ENCODE data around the gene DNAJB2.
A peak's percentile ranks its signal among the peaks of the same experiment; 100 is the strongest.
"Not testable (repeated sequence)": the region's sequence is repeated elsewhere in the genome, so short reads cannot be mapped to it uniquely, and the experiment has no call there.

The DNAJB2 gene

GRCh38 chr2:219258942-219259341 lies 20.2 kb upstream of the DNAJB2 start:
- DNase-seq = not testable (repeated sequence)

- no peak for DNase-seq
Observed at GRCh38 chr2:219261024-219261855, 17.9 kb upstream of the DNAJB2 start.

DNA sequence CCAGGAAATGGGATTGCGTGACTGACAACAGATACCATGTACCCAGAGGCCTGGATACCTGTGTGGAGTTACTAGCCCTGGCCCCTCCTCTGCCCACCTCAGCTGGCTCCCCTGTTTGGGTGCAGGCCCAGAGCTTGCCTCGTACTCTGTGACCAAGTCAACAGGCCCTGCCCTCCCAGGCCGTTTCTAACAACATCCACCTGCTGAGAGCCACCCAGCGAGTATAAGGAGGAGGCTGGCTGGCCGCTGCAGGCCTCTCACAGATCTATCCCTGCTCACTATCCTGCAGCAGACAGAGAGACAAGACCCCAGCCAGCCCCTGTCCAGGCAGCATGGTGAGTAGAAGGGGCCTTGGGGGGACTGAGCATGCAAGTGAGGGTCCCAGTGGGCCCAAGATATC lies 12.9 kb upstream of the DNAJB2 start:
- no peak for DNase-seq

DNA sequence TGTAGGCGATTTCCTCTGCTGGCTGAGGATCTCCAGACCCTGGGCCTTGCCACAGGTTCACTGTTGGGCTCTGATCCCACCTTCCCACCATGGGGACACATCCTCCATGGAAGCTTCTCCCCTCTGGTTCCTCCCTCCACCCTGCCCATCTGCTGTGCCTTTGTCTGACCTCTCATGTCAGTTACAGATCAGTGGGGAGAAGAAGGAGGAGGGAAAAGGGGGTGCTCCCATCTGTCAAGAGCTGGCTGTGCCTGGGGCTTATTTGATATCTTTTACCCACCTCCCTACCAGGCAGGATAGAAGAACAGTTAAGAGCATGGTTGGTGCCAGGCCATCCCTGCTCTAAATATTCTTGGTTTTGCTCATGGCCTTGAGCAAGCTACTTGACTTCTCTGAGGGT lies 12.3 kb upstream of the DNAJB2 start:
- DNase-seq = no peak

- no peak for DNase-seq
Observed at GRCh38 chr2:219268294-219268693, 10.9 kb upstream of the DNAJB2 start.

DNA sequence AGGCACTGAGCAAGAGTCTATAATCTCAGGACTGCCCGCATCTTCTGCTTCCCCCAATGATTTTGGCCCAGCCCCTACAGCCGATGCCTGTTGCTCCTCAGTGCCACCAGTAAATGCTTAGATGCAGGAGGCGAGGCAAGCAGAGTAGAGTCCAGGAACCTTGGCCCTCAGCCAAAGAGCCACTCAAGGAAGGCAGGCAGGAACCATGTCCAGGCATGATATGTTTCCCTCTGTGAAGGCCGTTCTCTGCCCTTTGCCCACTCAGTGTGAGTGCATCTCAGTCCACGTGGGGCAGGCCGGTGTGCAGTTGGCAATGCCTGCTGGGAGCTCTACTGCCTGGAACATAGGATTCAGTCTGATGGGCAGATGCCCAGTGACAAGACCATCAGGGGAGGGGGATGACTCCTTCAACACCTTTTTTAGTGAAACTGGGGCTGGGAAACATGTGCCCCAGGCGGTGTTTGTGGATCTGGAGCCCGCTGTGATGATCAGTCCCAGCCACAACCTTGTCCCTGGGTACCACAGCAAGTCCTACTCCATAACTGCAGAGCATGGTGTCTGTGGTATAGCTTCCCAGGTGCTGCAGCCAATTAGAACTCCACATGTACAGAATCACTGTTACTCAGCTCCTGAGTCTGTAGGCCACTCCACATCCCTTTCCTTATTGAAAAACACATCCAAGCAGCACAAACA lies 9.7 kb upstream of the DNAJB2 start:
- no peak for DNase-seq

GRCh38 chr2:219270055-219270372 lies 9.2 kb upstream of the DNAJB2 start:
- no peak for DNase-seq

- no peak for DNase-seq
Observed at GRCh38 chr2:219271021-219271420, 8.1 kb upstream of the DNAJB2 start.

DNA sequence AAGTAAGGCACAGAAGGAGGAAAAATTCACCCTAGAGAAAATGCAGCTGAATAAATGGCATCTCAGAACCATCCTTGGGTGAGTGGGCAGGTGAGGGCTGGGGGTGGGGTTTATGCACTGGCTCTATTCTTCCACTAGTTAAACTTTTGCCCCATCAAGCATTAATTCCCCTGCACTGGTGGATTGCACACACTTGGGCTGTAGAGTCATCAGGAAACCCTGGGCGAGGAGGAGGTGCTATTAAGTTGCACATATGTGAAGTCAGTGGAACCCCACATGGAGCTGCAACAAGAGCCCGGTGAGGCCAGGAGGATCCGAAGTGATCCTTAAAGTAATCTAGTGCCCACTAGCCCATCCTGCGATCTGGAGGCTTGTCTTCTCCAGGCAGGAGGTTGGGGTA lies 6.8 kb upstream of the DNAJB2 start:
- no peak for DNase-seq

DNA sequence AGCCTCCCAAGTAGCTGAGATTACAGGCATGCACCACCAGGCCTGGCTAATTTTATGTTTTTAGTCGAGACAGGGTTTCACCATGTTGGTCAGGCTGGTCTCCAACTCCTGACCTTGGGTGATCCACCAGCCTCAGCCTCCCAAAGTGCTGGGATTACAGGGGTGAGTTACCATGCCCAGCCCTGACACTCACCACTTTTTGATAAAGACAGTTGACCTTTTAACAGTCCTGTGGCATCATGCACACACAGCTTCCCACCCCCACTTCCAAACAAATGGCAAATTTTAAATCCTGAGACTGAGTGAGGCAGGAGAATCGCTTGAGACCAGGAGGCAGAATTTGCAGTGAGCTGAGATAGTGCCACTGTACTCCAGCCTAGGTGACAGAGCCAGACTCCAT lies 6.2 kb upstream of the DNAJB2 start:
- no peak for DNase-seq

- DNase-seq = no peak
Observed at GRCh38 chr2:219273937-219274336, 5.2 kb upstream of the DNAJB2 start.

DNA sequence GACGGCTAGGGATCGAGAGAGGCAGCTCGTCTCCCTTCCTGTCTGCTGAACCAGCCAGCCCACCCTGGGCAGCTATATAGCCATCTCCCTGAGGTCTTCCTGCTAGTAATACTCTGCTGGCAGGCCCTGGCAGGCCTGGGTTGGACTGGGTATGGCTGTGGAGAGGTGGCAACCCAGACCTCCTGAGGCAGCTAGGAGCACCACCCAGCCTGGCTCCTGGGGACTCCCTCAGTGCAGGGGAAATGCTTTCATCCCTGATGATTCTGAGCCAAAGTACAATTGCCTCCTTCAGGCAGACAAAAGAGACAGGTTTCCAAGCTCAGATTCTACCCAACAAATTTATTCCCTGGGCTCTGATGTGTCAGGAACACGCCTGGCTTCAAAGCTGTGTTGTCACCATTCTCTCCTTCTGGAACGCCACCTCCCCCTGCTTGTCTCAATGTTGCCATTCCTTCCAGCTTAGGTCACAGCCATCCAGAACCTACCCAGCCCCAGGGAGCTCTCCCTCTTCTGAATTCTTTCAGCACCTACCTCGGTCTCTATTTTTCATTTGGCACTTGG lies 4.7 kb upstream of the DNAJB2 start:
- no peak for DNase-seq

- peak; percentile 39 to 84 (median 64) for DNase-seq
Observed at GRCh38 chr2:219277703-219278654, 1.2 kb upstream of the DNAJB2 start.

DNA sequence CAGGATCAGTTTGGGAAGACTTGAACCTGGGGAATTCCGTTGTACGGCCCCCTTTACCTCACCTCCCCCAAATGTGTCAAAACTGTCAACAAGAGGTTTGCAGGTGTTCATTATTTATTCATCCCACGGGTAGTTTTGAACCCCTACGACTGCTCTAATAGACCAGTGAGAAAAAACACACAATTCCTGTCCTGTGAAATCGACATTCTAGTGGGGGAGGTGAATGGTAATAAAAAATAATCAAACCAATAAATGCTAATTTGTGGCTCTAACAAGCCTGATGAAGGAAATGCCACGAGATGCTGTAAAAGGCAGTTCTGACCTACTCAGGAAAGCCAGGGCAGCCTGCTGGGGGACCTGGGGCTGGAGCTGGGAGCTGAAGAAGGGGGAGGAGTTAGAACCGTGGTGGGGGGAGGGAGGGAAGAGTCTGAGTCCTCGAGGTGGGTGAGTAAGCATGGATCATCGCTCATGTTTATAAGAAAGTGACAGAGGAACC lies 463 bp upstream of the DNAJB2 start:
- DNase-seq = no peak

- peak in 1 of 6 experiments; percentile 24 for DNase-seq
Observed at GRCh38 chr2:219279916-219280516, 850 bp downstream of the DNAJB2 start.

- peak in 1 of 6 experiments; percentile 11 for DNase-seq
Observed at GRCh38 chr2:219280651-219281050, 1.5 kb downstream of the DNAJB2 start.

DNA sequence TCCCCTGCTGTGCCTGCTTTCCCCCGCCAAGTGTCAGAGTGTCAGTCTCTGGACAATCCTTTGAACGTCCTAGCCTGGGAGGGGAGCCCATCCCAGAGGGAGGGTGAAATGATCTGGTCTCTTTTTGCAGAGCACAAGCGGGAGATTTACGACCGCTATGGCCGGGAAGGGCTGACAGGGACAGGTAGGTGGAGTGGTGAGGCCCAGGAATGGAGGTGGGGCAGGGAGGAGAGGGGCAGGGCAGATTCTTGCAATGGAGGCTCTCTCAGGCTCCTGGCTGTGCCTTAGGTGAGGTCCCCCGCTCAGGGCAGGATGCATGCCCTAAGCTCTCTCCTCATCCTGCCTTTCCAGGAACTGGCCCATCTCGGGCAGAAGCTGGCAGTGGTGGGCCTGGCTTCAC lies 2.4 kb downstream of the DNAJB2 start:
- DNase-seq = no peak

DNA sequence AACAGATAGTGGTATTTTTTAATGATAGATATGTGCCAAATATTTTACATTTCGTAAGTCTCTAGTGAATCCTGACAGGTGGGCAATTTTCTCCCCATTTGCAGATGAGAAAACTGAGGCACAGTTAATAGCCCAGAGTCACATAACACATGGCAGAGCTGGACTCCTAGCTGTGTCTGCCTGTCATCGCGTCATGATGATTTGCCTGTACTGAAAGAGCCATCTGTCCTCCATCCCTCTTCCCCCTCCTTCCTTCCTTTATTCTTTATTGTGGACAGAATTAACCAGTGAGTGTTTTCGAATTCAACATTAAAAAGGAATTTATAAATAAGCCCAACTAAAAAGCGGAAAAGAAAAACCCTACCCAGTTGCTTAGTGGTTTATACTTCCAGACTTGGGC lies 3.2 kb downstream of the DNAJB2 start:
- no peak for DNase-seq

DNA sequence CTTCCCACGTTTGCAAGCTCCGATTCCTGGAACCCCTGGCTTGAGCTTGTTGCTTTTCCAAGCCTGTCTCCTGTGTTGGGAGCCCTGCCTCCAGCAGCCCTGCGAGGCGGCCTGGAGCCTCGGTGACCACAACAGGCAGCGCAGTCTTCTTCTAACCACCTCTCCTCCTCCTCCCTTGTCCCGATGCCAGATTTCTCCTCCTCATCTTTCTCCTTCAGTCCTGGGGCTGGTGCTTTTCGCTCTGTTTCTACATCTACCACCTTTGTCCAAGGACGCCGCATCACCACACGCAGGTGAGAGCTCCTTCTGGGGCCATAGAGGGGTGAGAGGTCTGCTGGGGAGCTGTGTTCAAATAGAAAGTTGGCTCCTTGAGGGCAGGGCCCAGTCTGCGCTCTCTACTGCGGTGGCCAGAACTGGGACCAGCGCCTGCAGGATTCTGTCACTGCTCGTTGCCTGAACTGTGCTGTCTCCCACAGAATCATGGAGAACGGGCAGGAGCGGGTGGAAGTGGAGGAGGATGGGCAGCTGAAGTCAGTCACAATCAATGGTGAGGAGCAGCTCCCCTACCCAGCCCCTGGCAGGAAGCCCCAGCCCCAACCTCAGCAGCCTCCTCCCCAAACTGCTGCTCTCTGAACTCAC lies 3.9 kb downstream of the DNAJB2 start:
- DNase-seq = no peak

DNA sequence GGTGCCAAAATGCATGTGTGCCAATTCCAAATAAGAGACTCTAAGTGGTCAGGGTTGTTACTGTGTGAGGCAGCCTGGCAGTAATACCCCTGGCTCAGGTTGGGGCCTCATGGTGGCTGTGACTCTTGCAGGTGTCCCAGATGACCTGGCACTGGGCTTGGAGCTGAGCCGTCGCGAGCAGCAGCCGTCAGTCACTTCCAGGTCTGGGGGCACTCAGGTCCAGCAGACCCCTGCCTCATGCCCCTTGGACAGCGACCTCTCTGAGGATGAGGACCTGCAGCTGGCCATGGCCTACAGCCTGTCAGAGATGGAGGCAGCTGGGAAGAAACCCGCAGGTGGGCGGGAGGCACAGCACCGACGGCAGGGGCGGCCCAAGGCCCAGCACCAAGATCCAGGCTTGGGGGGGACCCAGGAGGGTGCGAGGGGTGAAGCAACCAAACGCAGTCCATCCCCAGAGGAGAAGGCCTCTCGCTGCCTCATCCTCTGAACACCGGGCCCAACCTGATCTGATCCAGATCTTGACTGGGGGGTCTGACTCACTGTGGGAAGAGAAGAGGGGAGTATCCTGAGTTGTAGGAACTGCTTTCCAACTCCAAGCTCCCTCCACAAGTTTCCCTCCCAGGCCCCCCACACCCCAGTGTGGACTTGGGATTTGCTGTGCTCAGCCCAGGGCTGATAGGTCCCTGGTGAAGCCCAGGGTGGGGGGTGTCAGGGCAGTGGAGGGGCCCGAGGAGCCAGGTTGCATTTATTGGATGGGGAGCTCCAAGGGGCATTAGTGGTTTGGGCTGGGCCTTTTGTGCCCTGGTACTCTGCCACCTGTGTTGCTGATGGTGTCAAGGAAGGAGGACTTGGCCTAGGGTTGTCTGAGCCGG lies 5.6 kb downstream of the DNAJB2 start:
- no peak for DNase-seq

- DNase-seq = no peak
Observed at GRCh38 chr2:219285373-219285735, 6.2 kb downstream of the DNAJB2 start.
